ENCODE results near the gene GAB2.

DNA sequence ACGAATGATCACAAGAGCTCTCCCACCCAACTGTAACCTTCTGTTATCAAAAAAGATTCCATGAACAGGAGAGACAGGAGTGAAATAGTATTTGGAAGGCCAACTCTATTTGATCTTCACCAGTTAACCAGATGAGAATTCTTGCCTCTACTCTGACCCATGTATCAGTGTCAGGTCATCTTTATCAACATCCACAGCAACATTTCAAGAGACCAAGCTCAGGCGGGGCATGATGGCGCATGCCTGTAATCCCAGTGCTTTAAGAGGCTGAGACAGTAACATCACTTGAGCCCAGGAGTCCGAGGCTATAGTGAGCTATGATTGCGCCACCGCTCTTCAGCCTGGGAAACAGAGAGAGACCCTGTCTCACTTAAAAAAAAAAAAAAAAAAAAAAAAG lies 62.3 kb downstream of the GAB2 start:
- TF ChIP-seq, protein P1, sequence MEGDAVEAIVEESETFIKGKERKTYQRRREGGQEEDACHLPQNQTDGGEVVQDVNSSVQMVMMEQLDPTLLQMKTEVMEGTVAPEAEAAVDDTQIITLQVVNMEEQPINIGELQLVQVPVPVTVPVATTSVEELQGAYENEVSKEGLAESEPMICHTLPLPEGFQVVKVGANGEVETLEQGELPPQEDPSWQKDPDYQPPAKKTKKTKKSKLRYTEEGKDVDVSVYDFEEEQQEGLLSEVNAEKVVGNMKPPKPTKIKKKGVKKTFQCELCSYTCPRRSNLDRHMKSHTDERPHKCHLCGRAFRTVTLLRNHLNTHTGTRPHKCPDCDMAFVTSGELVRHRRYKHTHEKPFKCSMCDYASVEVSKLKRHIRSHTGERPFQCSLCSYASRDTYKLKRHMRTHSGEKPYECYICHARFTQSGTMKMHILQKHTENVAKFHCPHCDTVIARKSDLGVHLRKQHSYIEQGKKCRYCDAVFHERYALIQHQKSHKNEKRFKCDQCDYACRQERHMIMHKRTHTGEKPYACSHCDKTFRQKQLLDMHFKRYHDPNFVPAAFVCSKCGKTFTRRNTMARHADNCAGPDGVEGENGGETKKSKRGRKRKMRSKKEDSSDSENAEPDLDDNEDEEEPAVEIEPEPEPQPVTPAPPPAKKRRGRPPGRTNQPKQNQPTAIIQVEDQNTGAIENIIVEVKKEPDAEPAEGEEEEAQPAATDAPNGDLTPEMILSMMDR (IDR thresholded peaks at IDR 0.05): no peak
- no peak for TF ChIP-seq POLR2A (IDR thresholded peaks at IDR 0.05)

Data from thyroid gland (tissue), 4 donors.